Retinal pigment epithelial cell (primary cell): ENCODE data around the gene CDH13.

Experiments used
- DNase-seq: peaks from one replicate; pipeline ENCODE4 v3.0.0-alpha.2; 2010; ENCODE audit warnings: low read depth
- H3K4me3 ChIP-seq: 2 replicates; pipeline ENCODE4 v1.5.1; 2011; ENCODE audit warnings: mild to moderate bottlenecking, low read length, control low read depth, moderate library complexity
- CTCF ChIP-seq: conservative IDR thresholded peaks from 2 replicates; pipeline ENCODE4 v1.5.1; 2011; ENCODE audit warnings: low read depth, low read length, control low read depth, inconsistent platforms

The CDH13 gene

GRCh38 chr16:83130039-83130438 is 503.3 kb downstream of the CDH13 start:
- no peak for TF ChIP-seq CTCF
- no peak for DNase-seq
- H3K4me3 ChIP-seq, result no peak overlapping the region

GRCh38 chr16:83134638-83135037 is 507.9 kb downstream of the CDH13 start:
- H3K4me3 ChIP-seq, result no peak overlapping the region
- TF ChIP-seq CTCF, result no peak
- no peak for DNase-seq

- H3K4me3 ChIP-seq, result no peak overlapping the region
- DNase-seq, result no peak
- no peak for TF ChIP-seq CTCF
Measured at GRCh38 chr16:83136419-83136818, 509.6 kb downstream of the CDH13 start.

GRCh38 chr16:83136924-83137323 is 510.2 kb downstream of the CDH13 start:
- no peak for TF ChIP-seq CTCF
- no peak overlapping the region for H3K4me3 ChIP-seq
- no peak for DNase-seq

- TF ChIP-seq CTCF, result no peak
- no peak overlapping the region for H3K4me3 ChIP-seq
- DNase-seq, result no peak
Measured at GRCh38 chr16:83137326-83137781, 510.6 kb downstream of the CDH13 start.

GRCh38 chr16:83137894-83138293 is 511.1 kb downstream of the CDH13 start:
- no peak overlapping the region for H3K4me3 ChIP-seq
- no peak for DNase-seq
- no peak for TF ChIP-seq CTCF

- no peak for DNase-seq
- H3K4me3 ChIP-seq, result no peak overlapping the region
Measured at GRCh38 chr16:83138512-83138911, 511.7 kb downstream of the CDH13 start.

More at GRCh38 chr16:83138512-83138911, 511.7 kb downstream of the CDH13 start:
- no peak for TF ChIP-seq CTCF
